ENCODE measurements around the gene DCPS. TPM values are rescaled to one million over a fixed set of nuclear protein-coding genes. Genes with fewer than 3 reads are reported as not detected.

DCPS gene
- polyA plus RNA-seq, 1 of the 3 experiments (the other 2 are of a cell fraction): 48.1 TPM

GRCh38 chr11:126284829-126285228 is 19.0 kb upstream of the DCPS start:
- TF ChIP-seq GATA2 (CRISPR knock-in tag; IDR thresholded peaks at IDR 0.05): no peak
- peak; percentile 51 for TF ChIP-seq JUND (IDR thresholded peaks at IDR 0.05)
- TF ChIP-seq GABPA (IDR thresholded peaks at IDR 0.05; ENCODE audit: low read depth): no peak
- TF ChIP-seq POLR2AphosphoS5 (IDR thresholded peaks at IDR 0.05; ENCODE audit: low read depth, low read length): no peak
- no peak for TF ChIP-seq TEAD4 (IDR thresholded peaks at IDR 0.05; ENCODE audit: borderline replicate concordance, insufficient read depth)
- peak; percentile 94 for TF ChIP-seq NFIC (IDR thresholded peaks at IDR 0.05; ENCODE audit: borderline replicate concordance)
- no peak for TF ChIP-seq RAD21 (IDR thresholded peaks at IDR 0.05; ENCODE audit: low read length)
- no peak for TF ChIP-seq RFX5 (IDR thresholded peaks at IDR 0.05; ENCODE audit: low read length)
- no peak for TF ChIP-seq ZBTB33 (IDR thresholded peaks at IDR 0.05; ENCODE audit: borderline replicate concordance, low read depth)
- TF ChIP-seq FOSL2 (IDR thresholded peaks at IDR 0.05; ENCODE audit: borderline replicate concordance, low read depth): peak; percentile 68; the same call in 1 of the 2 replicates
- TF ChIP-seq ELF1 (IDR thresholded peaks at IDR 0.05): no peak
- no peak for TF ChIP-seq MEF2A (IDR thresholded peaks at IDR 0.05; ENCODE audit: borderline replicate concordance, low read depth)
- TF ChIP-seq RXRA (IDR thresholded peaks at IDR 0.05; ENCODE audit: borderline replicate concordance, low read depth): no peak
- no peak for TF ChIP-seq EZH2phosphoT487 (IDR thresholded peaks at IDR 0.05; ENCODE audit: borderline replicate concordance, low read depth)
- no peak for TF ChIP-seq YY1 (IDR thresholded peaks at IDR 0.05; ENCODE audit: low read depth)
- TF ChIP-seq USF1 (IDR thresholded peaks at IDR 0.05; ENCODE audit: borderline replicate concordance, low read depth): no peak
- TF ChIP-seq USF2 (IDR thresholded peaks at IDR 0.05; ENCODE audit: borderline replicate concordance, low read depth, low read length): no peak
- no peak for TF ChIP-seq EP300 (IDR thresholded peaks at IDR 0.05; ENCODE audit: borderline replicate concordance in 1 of 2, low read depth in 1 of 2, low read length in 1 of 2)
- TF ChIP-seq MXI1 (IDR thresholded peaks at IDR 0.05; ENCODE audit: low read depth, low read length): no peak
- TF ChIP-seq TAF1 (IDR thresholded peaks at IDR 0.05; ENCODE audit: borderline replicate concordance, low read depth, low read length): no peak
- TF ChIP-seq SIN3A (IDR thresholded peaks at IDR 0.05; ENCODE audit: borderline replicate concordance, low read depth, low read length): no peak
- TF ChIP-seq NRF1 (IDR thresholded peaks at IDR 0.05; ENCODE audit: low read depth, low read length): no peak
- TF ChIP-seq FOXM1 (IDR thresholded peaks at IDR 0.05; ENCODE audit: low read depth): no peak
- TF ChIP-seq CTCF (IDR thresholded peaks at IDR 0.05): no peak
- TF ChIP-seq FOXJ3 (CRISPR knock-in tag; IDR thresholded peaks at IDR 0.05): no peak
- TF ChIP-seq MAX (IDR thresholded peaks at IDR 0.05; ENCODE audit: low read depth): no peak
- TF ChIP-seq SMC3 (IDR thresholded peaks at IDR 0.05; ENCODE audit: low read depth, low read length): no peak
- TF ChIP-seq RCOR1 (IDR thresholded peaks at IDR 0.05; ENCODE audit: low read length): no peak
- peak; percentile 45; the same call in 1 of the 2 replicates for TF ChIP-seq PBX3 (IDR thresholded peaks at IDR 0.05)
- H4K20me1 ChIP-seq (ENCODE audit: insufficient read depth): peaks cover 6% of the 10 kb centered on the region; the same call in 1 of the 2 replicates
- peaks cover 14% of the 10 kb centered on the region for H3F3A ChIP-seq (replicated peaks; ENCODE audit: insufficient read depth)
- POLR2A ChIA-PET: no interaction called here
- H3K27me3 ChIP-seq (ENCODE audit: insufficient read depth): no peaks in the 10 kb centered on the region
- H3K4me3 ChIP-seq (ENCODE audit: low read depth in 2 of 2, low read length in 1 of 2): no peak overlapping the region
- H3K27ac ChIP-seq (ENCODE audit: low read depth in 2 of 2, low read length in 1 of 2): peak overlapping the region in 1 of 2 experiments; percentile 30; a peak in 2 of 4 replicates
- H3K9me3 ChIP-seq: no peaks in the 10 kb centered on the region
- CTCF ChIA-PET: no interaction called here
- 50% methylated on average over 6 of the region's 6 CpGs for WGBS (ENCODE audit: low lambda C conversion rate)
- peaks cover 9 to 13% of the 10 kb centered on the region in 2 experiments; a peak in 1 of 4 replicates for H3K4me1 ChIP-seq (ENCODE audit: control insufficient read depth in 1 of 2, insufficient read depth in 2 of 2, low read depth in 1 of 2, low read length in 1 of 2)
- peaks cover 5 to 11% of the 10 kb centered on the region in 2 experiments for H3K36me3 ChIP-seq (replicated peaks in 1 of 2; ENCODE audit: control insufficient read depth in 1 of 2, insufficient read depth in 2 of 2, low read length in 1 of 2)
- peak overlapping the region; percentile 96; the same call in 1 of the 2 replicates for H3K4me2 ChIP-seq
- no peak for DNase-seq
- H2AFZ ChIP-seq (ENCODE audit: low read depth): no peak overlapping the region
- no peak overlapping the region for H3K9ac ChIP-seq
- H3K9me2 ChIP-seq: no peaks in the 10 kb centered on the region
- H3K79me2 ChIP-seq (ENCODE audit: insufficient read depth): peaks cover 37% of the 10 kb centered on the region

Measured in SK-N-SH (cell line).